ENCODE data around the gene KRT33A. TPM values are rescaled to one million over a fixed set of nuclear protein-coding genes. Genes with fewer than 3 reads are reported as not detected.

The KRT33A gene
- total RNA-seq, 1 donor from 2014 or later = not detected

GRCh38 chr17:41301204-41301790, 49.3 kb downstream of the KRT33A start:
- peak; percentile 87 for DNase-seq (ENCODE audit: low read depth)
- FAIRE-seq = peak; percentile 47
- TF ChIP-seq CTCF (IDR thresholded peaks at IDR 0.05; ENCODE audit: insufficient read depth, low read length, severe bottlenecking) = no peak
- Histone ChIP-seq H3K4me3 (ENCODE audit: low read depth, low read length) (no peak overlapping the region), H3K27me3 (ENCODE audit: control insufficient read depth, insufficient read depth, low read length) (no peaks in the 10 kb centered on the region), H3K36me3 (ENCODE audit: control insufficient read depth, insufficient read depth, low read length) (no peaks in the 10 kb centered on the region)

- no peak for TF ChIP-seq CTCF (IDR thresholded peaks at IDR 0.05; ENCODE audit: insufficient read depth, low read length, severe bottlenecking)
- DNase-seq (ENCODE audit: low read depth) (no peak), FAIRE-seq (no peak)
- Histone ChIP-seq H3K36me3 (ENCODE audit: control insufficient read depth, insufficient read depth, low read length) (no peaks in the 10 kb centered on the region), H3K27me3 (ENCODE audit: control insufficient read depth, insufficient read depth, low read length) (no peaks in the 10 kb centered on the region), H3K4me3 (ENCODE audit: low read depth, low read length) (no peak overlapping the region)
Measured at GRCh38 chr17:41298458-41299135, 52.0 kb downstream of the KRT33A start.

- Histone ChIP-seq H3K36me3 (ENCODE audit: control insufficient read depth, insufficient read depth, low read length) (no peaks in the 10 kb centered on the region), H3K4me3 (ENCODE audit: low read depth, low read length) (no peak overlapping the region), H3K27me3 (ENCODE audit: control insufficient read depth, insufficient read depth, low read length) (no peaks in the 10 kb centered on the region)
- no peak for FAIRE-seq
- no peak for TF ChIP-seq CTCF (IDR thresholded peaks at IDR 0.05; ENCODE audit: insufficient read depth, low read length, severe bottlenecking)
- DNase-seq (ENCODE audit: low read depth) = no peak
Measured at GRCh38 chr17:41296846-41297245, 53.8 kb downstream of the KRT33A start.

Other genes with a start within 250 kb of the KRT33A start
- gene KRTAP4-16, start 248.6 kb downstream of the KRT33A start, total RNA-seq = not detected in 2 replicates
- gene KRTAP4-9, start 245.4 kb downstream of the KRT33A start, total RNA-seq = not detected in 2 replicates
- gene KRTAP4-11, start 232.5 kb downstream of the KRT33A start, total RNA-seq = not detected in 2 replicates
- gene KRTAP4-12, start 226.6 kb downstream of the KRT33A start, total RNA-seq = not detected in 2 replicates
- not detected in 2 replicates for gene KRTAP4-6, start 210.3 kb downstream of the KRT33A start, total RNA-seq
- not detected in 2 replicates for gene KRTAP4-5, start 201.0 kb downstream of the KRT33A start, total RNA-seq
- gene KRTAP4-4, start 190.1 kb downstream of the KRT33A start, total RNA-seq = not detected in 2 replicates
- gene KRTAP4-3, start 182.6 kb downstream of the KRT33A start, total RNA-seq = not detected in 2 replicates
- gene KRTAP4-2, start 172.6 kb downstream of the KRT33A start, total RNA-seq = not detected in 2 replicates
- not detected in 2 replicates for gene KRTAP4-1, start 165.9 kb downstream of the KRT33A start, total RNA-seq
- not detected in 2 replicates for gene KRTAP9-1, start 160.9 kb downstream of the KRT33A start, total RNA-seq
- gene KRTAP9-2, start 124.2 kb downstream of the KRT33A start, total RNA-seq = not detected in 2 replicates
- gene KRTAP9-3, start 118.4 kb downstream of the KRT33A start, total RNA-seq = not detected in 2 replicates
- gene KRTAP9-8, start 112.8 kb downstream of the KRT33A start, total RNA-seq = not detected in 2 replicates
- gene KRTAP9-4, start 101.1 kb downstream of the KRT33A start, total RNA-seq = not detected in 2 replicates
- gene KRTAP9-9, start 95.4 kb downstream of the KRT33A start, total RNA-seq = not detected in 2 replicates
- gene KRTAP9-6, start 85.5 kb downstream of the KRT33A start, total RNA-seq = not detected in 2 replicates
- gene KRTAP9-7, start 75.1 kb downstream of the KRT33A start, total RNA-seq = not detected in 2 replicates
- gene KRTAP29-1, start 48.0 kb downstream of the KRT33A start, total RNA-seq = not detected in 2 replicates
- gene KRTAP16-1, start 41.5 kb downstream of the KRT33A start, total RNA-seq = not detected in 2 replicates
- gene KRTAP17-1, start 35.1 kb downstream of the KRT33A start, total RNA-seq = not detected in 2 replicates
- gene KRT33B, start 19.0 kb upstream of the KRT33A start, total RNA-seq = 0.79 and 1.7 TPM in 2 replicates
- 0.26 and 0.53 TPM in 2 replicates for gene KRT34, start 31.5 kb upstream of the KRT33A start, total RNA-seq
- gene KRT31, start 46.8 kb upstream of the KRT33A start, total RNA-seq = 0.26 TPM in 1 of 2 replicates, not detected in the other
- gene KRT37, start 73.8 kb upstream of the KRT33A start, total RNA-seq = not detected in 2 replicates
- not detected in 2 replicates for gene KRT38, start 90.2 kb upstream of the KRT33A start, total RNA-seq
- 0.13 TPM in 1 of 2 replicates, not detected in the other for gene KRT32, start 116.6 kb upstream of the KRT33A start, total RNA-seq
- not detected in 2 replicates for gene KRT35, start 130.3 kb upstream of the KRT33A start, total RNA-seq
- under 0.01 TPM in 1 of 2 replicates, not detected in the other for gene KRT36, start 139.1 kb upstream of the KRT33A start, total RNA-seq
- 112 and 242 TPM in 2 replicates for gene KRT13, start 154.8 kb upstream of the KRT33A start, total RNA-seq
- gene KRT15, start 168.1 kb upstream of the KRT33A start, total RNA-seq = 67.9 and 71.8 TPM in 2 replicates
- 3,104 and 4,112 TPM in 2 replicates for gene KRT19, start 177.5 kb upstream of the KRT33A start, total RNA-seq
- gene KRT9, start 221.2 kb upstream of the KRT33A start, total RNA-seq = 0.26 and 0.51 TPM in 2 replicates
- 463 and 1,445 TPM in 2 replicates for gene KRT14, start 236.1 kb upstream of the KRT33A start, total RNA-seq

Measured in bronchial epithelial cell (primary cell).